ENCODE data around the gene COL4A6.

GRCh38 chrX:108484251-108484650 lies 46.0 kb upstream of the COL4A6 start:
- TF ChIP-seq, protein P1, sequence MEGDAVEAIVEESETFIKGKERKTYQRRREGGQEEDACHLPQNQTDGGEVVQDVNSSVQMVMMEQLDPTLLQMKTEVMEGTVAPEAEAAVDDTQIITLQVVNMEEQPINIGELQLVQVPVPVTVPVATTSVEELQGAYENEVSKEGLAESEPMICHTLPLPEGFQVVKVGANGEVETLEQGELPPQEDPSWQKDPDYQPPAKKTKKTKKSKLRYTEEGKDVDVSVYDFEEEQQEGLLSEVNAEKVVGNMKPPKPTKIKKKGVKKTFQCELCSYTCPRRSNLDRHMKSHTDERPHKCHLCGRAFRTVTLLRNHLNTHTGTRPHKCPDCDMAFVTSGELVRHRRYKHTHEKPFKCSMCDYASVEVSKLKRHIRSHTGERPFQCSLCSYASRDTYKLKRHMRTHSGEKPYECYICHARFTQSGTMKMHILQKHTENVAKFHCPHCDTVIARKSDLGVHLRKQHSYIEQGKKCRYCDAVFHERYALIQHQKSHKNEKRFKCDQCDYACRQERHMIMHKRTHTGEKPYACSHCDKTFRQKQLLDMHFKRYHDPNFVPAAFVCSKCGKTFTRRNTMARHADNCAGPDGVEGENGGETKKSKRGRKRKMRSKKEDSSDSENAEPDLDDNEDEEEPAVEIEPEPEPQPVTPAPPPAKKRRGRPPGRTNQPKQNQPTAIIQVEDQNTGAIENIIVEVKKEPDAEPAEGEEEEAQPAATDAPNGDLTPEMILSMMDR (IDR thresholded peaks at IDR 0.05; ENCODE audit: poor library complexity): no peak
- no peak for TF ChIP-seq EZH2 (IDR thresholded peaks at IDR 0.05; ENCODE audit: borderline replicate concordance)

Data from hepatocyte (in vitro differentiated cells).